GM12873 (cell line): ENCODE data around the gene IGSF9B.

Experiments used
- CTCF ChIP-seq: IDR thresholded peaks from 2 replicates; pipeline ENCODE4 v1.5.1; 2012; ENCODE audit warnings: low read depth, mild to moderate bottlenecking, moderate library complexity, low read length, control low read depth; ENCODE audit not compliant: insufficient read depth; ENCODE audit errors: missing control alignments

Gene IGSF9B

DNA sequence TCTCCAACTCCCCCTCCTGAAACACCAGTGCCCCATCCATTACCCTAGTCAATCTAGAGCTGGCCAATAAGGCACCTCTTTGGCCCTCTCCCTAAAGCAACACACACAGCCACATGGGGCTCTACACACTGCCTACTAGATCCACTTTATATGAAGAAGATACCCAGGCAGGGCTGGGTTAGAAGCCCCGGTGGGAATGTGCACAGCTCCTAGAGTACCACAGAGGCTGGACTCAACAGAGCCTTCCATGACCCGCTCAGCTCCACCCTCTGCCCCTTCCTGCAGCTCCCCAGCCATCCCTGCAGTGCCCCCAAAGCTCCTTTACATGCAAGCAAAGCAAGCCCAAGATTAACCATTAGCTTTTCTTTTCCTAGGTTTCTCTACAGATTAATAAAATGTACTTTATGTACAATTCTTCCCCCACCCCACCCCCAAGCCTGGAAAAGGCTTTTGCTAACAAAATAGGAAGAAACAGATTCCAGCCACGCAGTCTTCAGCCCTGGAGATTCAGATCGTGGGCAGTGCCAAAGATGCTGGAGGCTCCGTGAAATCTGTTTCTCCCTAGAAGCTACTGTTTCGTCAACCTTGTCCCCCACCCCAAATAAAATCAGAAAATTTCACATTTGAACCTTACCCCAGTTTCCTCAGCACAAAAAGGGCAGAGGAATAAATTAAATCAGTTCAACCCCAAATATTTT lies 51.8 kb downstream of the IGSF9B start:
- TF ChIP-seq CTCF: no peak

DNA sequence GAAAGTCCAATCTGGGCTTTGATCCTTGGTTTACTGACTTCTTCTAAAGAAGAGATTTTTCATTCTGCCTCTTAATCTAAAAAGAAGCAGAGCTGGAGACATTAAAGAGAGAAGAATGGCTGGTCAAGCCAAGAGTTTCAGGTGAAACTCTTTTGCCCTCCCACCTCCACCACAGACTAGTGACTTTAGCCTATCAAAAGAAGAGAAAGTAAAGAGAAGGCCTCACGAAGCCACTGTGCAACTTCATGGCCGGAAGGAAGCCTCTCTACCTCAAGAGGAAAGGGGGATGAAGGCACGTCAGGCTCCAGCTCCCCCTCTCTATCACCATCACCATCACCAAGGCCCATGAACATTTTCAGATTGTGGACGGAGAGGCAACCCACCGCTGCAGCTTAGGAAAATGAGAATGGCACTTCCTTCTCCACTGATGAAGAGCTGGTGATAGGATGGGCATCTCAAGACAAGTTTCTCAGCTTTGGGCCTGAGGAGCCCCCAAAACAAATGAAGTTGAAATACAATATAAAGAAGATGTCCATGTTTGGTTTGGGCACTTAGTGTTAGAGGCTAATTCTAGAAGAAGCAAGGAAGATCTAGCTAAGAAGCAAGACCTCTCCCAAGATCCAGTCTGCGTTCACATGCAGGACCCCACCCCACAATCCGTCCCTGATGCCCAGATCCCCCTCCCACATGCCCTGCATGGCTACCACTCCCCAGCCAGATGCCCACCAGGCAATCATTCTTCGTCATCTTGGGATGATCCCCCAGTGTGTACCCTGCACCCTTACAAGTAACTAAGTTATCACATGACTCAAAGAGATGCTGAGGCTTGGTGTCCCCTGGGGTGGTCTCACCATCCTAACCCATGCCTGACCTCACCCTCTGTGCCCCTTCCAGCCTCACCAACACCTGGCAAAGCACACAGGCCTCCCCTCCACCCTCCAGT lies 52.6 kb downstream of the IGSF9B start:
- TF ChIP-seq CTCF: no peak

DNA sequence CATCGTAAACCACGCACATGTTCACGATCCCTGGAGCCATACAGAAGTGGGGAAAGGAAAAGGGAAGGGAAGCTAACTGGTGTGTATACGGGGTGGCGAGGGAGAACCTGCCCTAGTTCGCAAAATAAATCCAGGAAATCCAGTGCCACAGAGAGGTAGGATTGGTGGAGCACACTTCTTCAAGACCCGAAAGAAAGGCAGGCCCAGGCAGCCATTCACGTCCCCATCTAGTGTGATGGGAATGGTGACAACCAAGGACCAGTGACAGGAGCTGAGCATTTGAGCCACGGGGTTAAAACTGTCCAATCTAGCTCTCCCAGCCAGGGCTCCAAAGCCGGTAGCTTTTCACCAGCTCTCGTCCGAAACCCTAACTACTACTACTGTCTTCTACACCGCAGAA lies 53.7 kb downstream of the IGSF9B start:
- no peak for TF ChIP-seq CTCF

- TF ChIP-seq CTCF: no peak
Measured at GRCh38 chr11:133902506-133902905, 54.3 kb downstream of the IGSF9B start.

GRCh38 chr11:133901999-133902398 lies 54.8 kb downstream of the IGSF9B start:
- no peak for TF ChIP-seq CTCF

GRCh38 chr11:133901316-133901715 lies 55.5 kb downstream of the IGSF9B start:
- no peak for TF ChIP-seq CTCF

DNA sequence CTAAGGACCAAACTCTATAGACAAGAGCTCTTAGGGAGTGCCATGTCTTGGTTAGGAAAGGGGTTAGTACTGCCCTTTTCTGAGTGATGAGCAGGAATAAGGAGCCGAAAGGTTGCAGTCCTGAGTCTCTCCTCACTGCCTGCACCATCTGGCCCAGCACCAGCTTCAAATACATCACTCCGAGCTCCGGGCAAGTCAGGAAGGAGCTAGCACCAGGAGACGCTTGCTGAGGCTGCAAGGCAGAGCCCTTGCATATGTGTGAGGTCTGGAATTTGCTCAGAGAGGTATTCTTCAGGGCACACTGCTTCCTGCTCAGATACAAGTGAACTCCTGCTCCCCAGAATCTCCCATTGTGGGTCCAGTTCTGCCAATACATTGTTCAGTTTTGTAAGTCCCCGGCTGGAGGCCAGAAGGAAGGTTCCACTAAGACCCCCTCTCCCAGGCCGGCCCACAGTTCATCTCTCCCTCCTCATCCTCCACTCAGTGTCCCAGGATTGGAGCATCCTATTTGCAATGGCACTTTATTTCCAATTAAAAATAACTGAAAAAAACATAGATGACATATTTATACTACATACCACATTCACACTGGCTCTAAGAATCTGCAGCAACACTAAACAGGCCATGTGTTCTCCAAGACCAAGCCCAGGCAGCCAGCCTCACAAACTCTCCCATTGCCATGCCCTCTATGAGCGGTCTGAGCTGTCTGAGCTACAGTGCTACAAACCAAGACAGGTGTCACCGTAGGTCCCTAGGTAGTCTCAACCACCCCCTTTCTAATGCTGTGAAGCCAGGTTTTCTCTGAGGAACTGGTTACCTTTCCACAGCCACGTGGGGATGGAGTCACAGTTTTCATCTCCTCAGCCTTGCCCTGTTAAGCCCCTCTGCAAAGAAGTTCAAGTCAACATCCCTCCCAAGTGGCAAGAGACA lies 56.3 kb downstream of the IGSF9B start:
- no peak for TF ChIP-seq CTCF
